Omental fat pad (tissue), 4 donors: ENCODE results near the gene ANAPC1. TPM values are rescaled to one million over a fixed set of nuclear protein-coding genes. Genes with fewer than 3 reads are reported as not detected.
"Not testable (repeated sequence)": the region's sequence is repeated elsewhere in the genome, so short reads cannot be mapped to it uniquely, and the experiment has no call there.

Source experiments
- ATAC-seq: fragments of 150-250 bp; one replicate; pipeline ENCODE4 v1.9.1; 2016; ENCODE audit warnings: mild to moderate bottlenecking, moderate library complexity; ENCODE audit not compliant: low FRiP score
- DNase-seq: peaks from one replicate; pipeline ENCODE4 v3.0.0-alpha.2; 2019; ENCODE audit warnings: low spot score
- total RNA-seq, 4 donors: library from RNA; depleted of rRNA; stranded (reverse); fragments of >200 nt; gene quantifications; one replicate each; pipeline ENCODE4 v1.1.0, GENCODE V29; 2016
- TF ChIP-seq, protein P1 (sequence below), 3 donors: fragments of 450-650 bp; IDR thresholded peaks; one replicate each; pipeline ENCODE4 v1.5.1; 2016 to 2017; ENCODE audit warnings: antibody characterized with exemption in 3 of 3, mild to moderate bottlenecking in 3 of 3, moderate library complexity in 2 of 3

Gene ANAPC1
- total RNA-seq, 4 donors from 2014 or later, result 30.3 to 59.6 (median 38.5) TPM

DNA sequence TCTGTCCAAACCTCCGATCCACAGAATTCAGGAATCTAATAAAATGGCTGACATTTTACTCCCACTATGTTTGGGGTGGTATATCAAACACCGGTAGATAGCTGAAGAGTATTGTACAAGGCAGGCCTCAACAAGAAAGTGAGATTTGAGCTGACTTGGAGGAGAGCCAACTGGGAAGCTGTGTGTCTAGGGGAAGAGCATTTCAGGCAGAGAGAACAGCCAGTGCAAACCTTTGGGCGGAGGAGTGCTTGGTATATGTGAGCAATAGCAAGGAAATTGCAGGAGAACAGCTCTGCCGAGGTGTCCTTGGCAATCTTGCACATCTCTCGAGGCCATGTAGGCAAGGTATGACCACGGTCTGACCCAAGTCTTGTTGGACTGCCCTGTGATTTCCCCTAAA, 12.6 kb upstream of the ANAPC1 start:
- DNase-seq (no peak), ATAC-seq (no peak)
- TF ChIP-seq, protein P1, sequence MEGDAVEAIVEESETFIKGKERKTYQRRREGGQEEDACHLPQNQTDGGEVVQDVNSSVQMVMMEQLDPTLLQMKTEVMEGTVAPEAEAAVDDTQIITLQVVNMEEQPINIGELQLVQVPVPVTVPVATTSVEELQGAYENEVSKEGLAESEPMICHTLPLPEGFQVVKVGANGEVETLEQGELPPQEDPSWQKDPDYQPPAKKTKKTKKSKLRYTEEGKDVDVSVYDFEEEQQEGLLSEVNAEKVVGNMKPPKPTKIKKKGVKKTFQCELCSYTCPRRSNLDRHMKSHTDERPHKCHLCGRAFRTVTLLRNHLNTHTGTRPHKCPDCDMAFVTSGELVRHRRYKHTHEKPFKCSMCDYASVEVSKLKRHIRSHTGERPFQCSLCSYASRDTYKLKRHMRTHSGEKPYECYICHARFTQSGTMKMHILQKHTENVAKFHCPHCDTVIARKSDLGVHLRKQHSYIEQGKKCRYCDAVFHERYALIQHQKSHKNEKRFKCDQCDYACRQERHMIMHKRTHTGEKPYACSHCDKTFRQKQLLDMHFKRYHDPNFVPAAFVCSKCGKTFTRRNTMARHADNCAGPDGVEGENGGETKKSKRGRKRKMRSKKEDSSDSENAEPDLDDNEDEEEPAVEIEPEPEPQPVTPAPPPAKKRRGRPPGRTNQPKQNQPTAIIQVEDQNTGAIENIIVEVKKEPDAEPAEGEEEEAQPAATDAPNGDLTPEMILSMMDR (IDR thresholded peaks at IDR 0.05), result no peak

DNA sequence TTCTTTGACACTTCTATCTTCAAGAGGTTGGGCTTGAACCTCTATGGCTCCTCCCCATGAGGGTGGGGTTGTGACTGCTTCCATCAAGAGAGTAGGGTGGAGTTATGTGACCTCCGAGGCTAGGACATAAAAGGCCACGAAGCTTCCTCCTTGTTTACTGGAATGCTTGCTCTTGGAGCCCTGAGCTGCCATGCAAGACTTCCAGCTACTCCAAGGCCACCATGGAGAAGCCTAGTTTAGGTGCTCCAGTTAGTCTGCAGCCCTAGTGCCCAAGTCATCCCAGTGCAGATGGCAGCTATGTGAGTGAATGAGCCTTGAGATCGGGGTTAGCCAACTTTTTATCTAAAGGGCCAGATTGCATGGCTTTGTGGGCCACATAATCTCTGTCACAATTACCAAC, 12.0 kb upstream of the ANAPC1 start:
- ATAC-seq, result no peak
- TF ChIP-seq, protein P1 (IDR thresholded peaks at IDR 0.05), result no peak
- no peak for DNase-seq

DNA sequence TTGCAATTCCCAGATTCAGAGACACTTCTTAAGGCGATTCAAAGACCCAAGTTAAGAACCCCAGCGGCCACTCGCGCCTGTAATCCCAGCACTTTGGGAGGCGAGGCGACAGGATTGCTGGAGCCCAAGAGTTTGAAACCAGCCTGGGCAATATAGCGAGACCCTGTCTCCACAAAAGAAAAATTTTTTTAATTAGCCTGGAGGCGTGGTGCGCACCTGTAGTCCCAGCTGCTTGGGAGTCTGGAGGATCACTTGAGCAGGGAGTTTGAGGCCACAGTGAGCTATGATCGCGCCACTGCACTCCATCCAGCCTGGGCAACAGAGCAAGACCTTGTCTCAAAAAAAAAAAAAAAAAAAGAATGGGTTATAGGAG, 585 bp upstream of the ANAPC1 start:
- no peak for ATAC-seq
- TF ChIP-seq, protein P1 (IDR thresholded peaks at IDR 0.05), result no peak

DNA sequence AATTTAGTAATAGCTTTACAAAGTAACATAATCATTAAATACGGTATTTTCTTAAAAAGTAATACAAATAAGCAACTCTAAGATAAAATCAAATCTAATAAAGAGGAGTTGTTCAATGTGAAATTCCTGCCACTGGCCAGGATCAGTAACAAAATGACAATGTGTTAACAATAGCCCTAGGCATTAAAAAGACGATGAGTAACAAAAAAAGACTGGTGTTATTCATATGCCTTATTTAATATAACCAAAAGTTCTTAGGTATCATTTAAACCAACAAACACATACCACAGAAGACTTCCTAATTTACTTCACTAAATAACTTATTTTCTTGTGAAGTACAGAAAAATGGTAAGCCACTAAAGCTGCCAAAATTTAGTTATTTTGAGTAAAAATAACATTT, 11.2 kb downstream of the ANAPC1 start:
- not testable (repeated sequence) for DNase-seq, ATAC-seq

More for the DNA sequence above, 585 bp upstream of the ANAPC1 start:
- no peak for DNase-seq

DNA sequence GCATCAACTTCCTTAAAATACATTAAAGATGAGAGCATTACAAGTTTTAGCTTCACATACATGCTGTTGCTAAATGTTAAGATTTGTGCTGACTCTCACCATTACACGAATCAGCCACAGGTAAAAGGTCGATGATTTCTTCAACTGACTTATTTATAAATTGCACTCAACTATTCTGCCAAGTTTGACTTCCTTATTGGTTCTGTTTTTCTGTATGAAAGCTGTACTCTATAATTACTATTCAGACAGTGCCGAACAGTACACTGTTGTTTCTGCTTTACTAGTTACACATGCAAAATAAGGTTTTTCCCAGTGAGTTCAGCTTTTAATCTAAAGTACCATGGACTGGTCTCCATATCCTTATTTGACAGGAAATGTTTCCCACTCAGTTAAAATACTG, 18.9 kb downstream of the ANAPC1 start:
- ATAC-seq, DNase-seq: not testable (repeated sequence)

DNA sequence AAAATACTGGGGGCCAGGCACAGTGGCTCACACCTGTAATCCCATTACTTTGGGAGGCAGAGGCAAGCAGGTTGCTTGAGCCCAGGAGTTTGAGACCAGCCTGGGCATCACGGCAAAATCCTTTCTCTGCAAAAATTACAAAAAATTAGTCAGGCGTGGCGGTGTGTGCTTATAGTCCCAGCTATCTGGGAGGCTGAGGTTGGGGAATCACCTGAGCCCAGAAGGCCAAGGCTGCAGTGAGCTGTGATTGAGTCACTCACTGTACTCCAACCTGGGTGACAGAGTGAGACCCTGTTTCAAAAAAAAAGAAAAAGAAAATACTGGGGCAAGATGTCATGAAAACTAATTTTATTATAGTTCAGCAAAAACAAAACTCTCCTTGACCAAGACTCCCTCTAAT, 24.0 kb downstream of the ANAPC1 start:
- DNase-seq, result not testable (repeated sequence)

DNA sequence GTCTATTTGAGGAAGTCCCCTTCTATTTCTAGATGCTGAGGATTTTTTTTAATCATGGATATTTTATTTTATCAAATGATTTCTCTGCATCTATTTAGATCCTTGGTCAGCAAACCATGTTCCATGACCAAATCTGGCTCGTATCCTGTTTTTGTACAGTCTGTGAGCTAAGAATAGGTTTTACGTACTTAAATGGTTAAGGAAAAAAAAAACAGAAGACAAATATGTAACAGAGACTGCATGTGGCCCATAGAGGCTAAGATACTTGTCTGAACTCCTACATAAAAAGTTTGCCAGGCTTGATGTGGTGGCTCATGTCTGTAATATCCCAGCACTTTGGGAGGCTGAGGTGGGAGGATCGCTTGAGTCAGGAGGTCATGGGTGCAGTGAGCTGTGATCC, 31.4 kb downstream of the ANAPC1 start:
- not testable (repeated sequence) for ATAC-seq, DNase-seq

More for the DNA sequence above, 24.0 kb downstream of the ANAPC1 start:
- ATAC-seq, result not testable (repeated sequence)

DNA sequence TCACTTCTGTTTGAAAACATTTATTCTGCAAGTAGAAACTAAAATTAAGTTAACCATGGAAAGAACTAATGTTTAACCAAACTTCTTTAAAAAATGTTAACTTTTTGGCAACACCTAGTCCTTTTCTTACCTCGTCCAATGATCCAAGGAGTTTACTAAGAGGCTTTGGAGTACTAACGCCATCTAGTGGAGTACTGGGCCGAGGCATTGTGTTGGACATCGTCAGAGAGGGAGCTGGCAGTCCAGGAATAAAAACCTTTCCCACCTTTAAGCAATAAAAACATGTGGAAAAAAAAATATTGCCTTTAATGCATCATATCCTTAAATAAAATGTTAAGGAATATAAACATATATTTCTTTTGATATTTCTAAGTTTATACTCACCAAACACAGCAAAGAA, 33.3 kb downstream of the ANAPC1 start:
- not testable (repeated sequence) for ATAC-seq, DNase-seq

DNA sequence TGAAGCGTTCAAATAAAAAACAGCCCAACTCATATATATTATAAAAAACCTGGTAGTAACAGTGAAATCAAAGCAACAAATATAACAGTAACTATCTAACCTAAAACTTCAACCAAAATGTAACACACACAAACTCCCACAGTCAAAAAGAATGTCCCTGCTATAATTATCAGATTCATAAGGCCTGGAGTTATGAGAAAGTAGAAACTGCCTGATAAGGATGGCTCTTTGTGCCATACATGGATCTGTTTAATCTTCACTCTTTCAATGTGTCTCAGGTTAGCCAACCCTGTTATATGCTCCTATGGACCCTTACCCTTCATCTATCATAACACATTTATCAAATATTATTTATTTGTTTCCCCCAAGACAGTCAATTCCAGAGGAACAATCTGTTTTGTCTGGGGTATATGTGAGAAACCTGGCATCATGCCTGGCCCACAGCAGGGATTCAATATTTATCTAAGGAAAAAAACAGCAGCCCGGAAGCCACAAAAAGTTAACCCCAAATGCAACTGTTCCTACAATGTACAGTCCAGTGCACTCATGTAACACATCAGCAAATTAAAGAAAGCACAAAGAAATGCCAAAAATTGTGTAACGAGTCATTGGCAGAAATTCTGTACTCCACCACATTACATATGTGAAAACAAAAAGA, 44.2 kb downstream of the ANAPC1 start:
- ATAC-seq, DNase-seq: not testable (repeated sequence)

DNA sequence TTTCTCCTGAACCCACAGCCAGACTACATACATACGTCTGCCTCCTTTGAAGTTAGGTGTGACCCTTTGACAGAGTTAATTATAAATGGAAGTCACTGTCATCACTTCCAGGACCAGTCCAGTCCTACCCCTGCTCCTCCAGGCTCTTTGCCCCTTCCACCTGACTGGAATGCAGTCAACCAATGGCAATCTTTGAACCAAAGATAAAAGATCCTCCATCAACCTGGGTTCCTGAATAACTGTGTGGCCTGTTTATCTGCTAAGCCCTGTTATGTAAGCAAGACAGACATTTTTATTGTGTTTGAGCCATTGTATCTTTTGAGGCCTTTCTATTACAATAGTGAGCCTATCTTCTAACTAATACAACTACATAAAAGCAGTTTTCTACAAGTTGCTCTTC, 45.0 kb downstream of the ANAPC1 start:
- DNase-seq, ATAC-seq: not testable (repeated sequence)

DNA sequence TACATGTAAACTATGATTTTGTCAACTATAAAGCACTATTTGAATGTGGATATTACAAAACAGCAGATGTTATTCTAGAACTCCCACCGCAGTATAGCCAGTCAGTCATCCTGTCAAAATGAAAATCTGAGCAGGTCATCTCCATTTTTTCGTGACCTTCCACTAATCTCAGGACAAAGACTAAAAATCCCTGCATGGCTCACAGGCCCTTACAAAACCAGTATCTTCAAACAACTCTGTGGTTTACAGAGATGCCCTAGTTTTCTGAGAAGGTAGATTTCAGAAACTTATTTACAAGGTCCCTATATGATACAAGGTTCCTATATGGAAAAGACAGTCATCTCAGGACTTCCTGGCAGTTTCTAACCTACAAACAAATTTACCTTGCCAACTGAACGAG, 49.8 kb downstream of the ANAPC1 start:
- not testable (repeated sequence) for DNase-seq, ATAC-seq

DNA sequence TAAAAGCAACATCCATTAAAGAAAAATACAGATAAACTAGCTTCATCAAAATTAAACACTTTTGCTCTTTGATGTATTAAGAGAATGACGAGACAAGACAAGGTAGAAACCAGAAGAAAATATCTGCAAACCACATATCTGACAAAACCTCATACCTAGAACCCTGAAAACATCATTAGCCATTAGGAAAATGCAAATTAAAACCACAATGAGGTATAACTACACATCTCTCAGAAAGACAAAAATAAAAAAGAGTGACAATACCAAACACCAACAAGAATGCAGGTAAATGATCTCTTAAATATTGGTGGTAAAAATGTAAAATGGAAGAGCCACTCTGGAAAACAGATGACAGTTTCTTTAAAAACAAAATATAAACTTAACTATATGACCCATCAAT, 53.5 kb downstream of the ANAPC1 start:
- not testable (repeated sequence) for DNase-seq, ATAC-seq

DNA sequence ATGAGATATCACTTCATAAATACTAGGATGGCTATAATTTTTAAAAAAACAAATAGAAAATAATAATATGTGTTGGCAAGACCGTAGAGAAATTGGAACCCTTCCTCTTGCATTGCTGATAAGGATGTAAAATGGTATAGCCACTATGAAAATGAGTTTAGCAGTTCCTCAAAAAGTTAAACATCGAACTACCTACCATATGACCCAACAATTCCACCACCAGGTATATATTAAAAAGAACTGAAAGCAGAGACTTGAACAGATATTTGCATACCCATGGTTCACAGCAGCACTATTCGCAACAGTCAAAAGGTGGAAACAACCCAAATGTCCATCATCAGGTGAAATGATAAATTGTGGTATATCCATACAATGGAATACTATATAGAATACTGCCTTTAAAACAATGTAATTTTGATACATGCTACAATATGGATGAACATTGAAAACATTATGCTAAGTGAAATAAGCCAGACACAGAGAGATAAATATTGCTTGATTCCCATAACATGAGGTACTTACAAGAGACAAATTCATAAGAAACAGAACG, 55.7 kb downstream of the ANAPC1 start:
- not testable (repeated sequence) for ATAC-seq, DNase-seq

DNA sequence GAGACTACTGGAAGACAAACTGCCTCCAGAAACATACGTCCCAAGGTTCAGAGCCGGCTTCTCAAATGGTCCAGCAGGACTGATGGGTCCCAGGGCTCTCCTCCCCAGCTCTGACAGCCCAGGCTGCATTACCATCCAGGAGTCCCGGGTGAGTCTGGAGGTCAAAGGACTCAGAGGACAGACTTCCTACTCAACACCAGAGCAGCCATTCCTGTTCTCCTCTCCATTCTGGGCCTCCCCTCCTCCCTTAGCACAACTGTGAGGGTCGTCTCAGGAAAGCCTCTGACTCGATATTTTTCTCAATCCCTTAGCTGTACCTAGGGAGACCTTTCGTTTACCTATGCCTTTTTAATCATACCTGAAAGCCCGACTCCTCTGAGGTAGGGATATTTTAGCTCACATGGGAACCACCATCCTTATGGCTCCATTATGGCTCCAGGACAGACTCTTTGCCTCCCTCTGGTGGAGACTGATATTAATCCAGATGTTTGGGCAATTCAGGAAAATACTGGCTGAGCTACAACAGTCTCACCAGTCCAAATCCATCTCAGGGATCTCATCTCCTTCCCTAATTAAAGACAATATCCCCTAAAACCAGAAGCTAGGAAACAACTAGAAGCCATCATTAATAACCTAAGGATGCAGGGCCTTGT, 70.9 kb downstream of the ANAPC1 start:
- not testable (repeated sequence) for DNase-seq, ATAC-seq

DNA sequence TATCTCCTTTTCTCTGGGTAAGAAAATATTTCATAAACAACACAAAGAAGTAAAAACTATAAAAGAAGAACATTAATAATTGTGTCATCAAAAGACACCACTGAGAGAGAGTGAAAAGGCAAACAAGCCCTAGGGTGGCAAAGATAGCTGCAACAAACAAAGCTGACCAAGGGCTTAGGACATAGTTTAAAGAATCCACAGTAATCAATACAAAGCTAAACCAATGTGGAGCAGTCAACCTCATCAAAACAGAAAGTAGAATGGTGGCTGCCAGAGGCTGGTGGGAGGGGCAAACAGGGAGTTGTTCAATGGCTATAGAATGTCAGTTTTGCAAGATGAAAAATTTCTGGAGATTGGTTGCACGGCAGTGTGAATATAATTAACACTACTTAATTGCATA, 93.4 kb downstream of the ANAPC1 start:
- ATAC-seq, DNase-seq: not testable (repeated sequence)

DNA sequence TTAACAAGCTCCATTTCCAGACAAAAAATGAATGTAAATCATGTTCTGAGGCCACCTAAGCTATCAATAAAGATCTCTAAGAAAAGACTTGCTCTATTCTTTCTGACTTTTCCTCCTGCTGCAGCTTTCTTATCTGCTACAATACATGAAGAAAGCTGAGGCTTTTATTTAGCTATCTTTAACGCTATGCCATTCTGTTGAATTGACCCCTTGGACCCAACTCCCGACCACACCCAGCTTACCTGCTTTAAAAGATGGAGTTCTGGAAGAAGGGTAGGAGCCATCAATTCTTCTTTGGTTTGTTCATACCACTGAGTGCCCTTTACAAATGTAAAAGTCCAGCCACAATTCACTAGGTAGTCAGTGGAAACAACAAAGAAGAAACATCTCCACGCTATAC, 99.9 kb downstream of the ANAPC1 start:
- not testable (repeated sequence) for ATAC-seq, DNase-seq
